ENCODE data around the gene CD6.

- no peak for TF ChIP-seq CTCF (IDR thresholded peaks at IDR 0.05; ENCODE audit: insufficient read depth, low read depth, low read length)
- TF ChIP-seq EZH2 (IDR thresholded peaks at IDR 0.05; ENCODE audit: insufficient read depth, low read length) = no peak
Measured at GRCh38 chr11:61000426-61000825, 28.9 kb downstream of the CD6 start.
